Activated CD4-positive, alpha-beta T cell treated with anti-CD3 and anti-CD28 coated beads, Interleukin-2, amount 10 ng/mL, durations not matched to agents 24 days and 14 days (primary cell): ENCODE data around the gene LRRC1. TPM values are rescaled to one million over a fixed set of nuclear protein-coding genes. Genes with fewer than 3 reads are reported as not detected.
A peak's percentile ranks its signal among the peaks of the same experiment; 100 is the strongest.
"Not testable (repeated sequence)": the region's sequence is repeated elsewhere in the genome, so short reads cannot be mapped to it uniquely, and the experiment has no call there.

Experiments used
- DNase-seq: peaks from one replicate; pipeline ENCODE4 v3.0.0; 2022
- H3K27ac Mint-ChIP-seq: one replicate; pipeline ENCODE4 v1.8.0; 2022; ENCODE audit warnings: mild to moderate bottlenecking, mixed read lengths
- H3K27me3 Mint-ChIP-seq: one replicate; pipeline ENCODE4 v1.8.0; 2022; ENCODE audit warnings: mixed read lengths
- H3K36me3 Mint-ChIP-seq: one replicate; pipeline ENCODE4 v1.8.0; 2022; ENCODE audit warnings: low read depth, mild to moderate bottlenecking, mixed read lengths
- H3K4me1 Mint-ChIP-seq: one replicate; pipeline ENCODE4 v1.8.0; 2021; ENCODE audit warnings: mixed read lengths
- H3K4me3 Mint-ChIP-seq: one replicate; pipeline ENCODE4 v1.8.0; 2022; ENCODE audit warnings: mild to moderate bottlenecking, moderate library complexity, mixed read lengths
- H3K9me3 Mint-ChIP-seq: one replicate; pipeline ENCODE4 v1.8.0; 2021; ENCODE audit warnings: mixed read lengths
- intact Hi-C: fragments of 100-400 bp; cut with micrococcal nuclease; formaldehyde crosslinking; loops from one replicate; pipeline ENCODE4 v1.15.1; 2023
- total RNA-seq: library from RNA; stranded (reverse); gene quantifications from 2 replicates; pipeline ENCODE4 v1.2.3, GENCODE V29; 2022

The LRRC1 gene
- total RNA-seq, 1 donor from 2014 or later, result 2.7 TPM

DNA sequence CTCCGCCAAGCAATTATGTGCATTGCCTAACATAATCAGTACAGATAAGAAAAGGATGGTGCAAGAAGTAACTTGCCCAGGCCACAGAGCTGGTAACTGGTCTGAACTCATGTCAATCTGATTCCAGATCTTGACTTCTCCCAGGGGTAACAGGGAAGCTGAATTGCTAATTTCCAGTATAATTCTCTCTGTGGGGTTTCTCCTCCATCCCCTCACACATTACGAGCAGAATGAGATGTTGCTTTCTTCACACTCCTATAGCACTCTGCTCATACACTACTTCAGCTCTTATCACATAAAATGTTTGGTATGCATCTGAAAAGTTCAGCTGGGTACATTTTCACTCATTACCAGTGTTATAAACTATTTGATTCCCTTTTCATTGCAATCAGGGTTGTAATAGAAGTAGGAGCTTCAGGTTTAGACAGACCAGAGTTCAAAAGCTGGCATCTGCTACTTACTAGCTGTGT, 24.0 kb upstream of the LRRC1 start:
- no peak overlapping the region for H3K4me3 Mint-ChIP-seq
- H3K36me3 Mint-ChIP-seq, result no peaks in the 10 kb centered on the region
- no peak overlapping the region for H3K27ac Mint-ChIP-seq
- intact Hi-C loops, result no loop called here
- H3K4me1 Mint-ChIP-seq, result no peaks in the 10 kb centered on the region
- H3K9me3 Mint-ChIP-seq, result no peaks in the 10 kb centered on the region
- peaks cover 5% of the 10 kb centered on the region for H3K27me3 Mint-ChIP-seq
- no peak for DNase-seq

DNA sequence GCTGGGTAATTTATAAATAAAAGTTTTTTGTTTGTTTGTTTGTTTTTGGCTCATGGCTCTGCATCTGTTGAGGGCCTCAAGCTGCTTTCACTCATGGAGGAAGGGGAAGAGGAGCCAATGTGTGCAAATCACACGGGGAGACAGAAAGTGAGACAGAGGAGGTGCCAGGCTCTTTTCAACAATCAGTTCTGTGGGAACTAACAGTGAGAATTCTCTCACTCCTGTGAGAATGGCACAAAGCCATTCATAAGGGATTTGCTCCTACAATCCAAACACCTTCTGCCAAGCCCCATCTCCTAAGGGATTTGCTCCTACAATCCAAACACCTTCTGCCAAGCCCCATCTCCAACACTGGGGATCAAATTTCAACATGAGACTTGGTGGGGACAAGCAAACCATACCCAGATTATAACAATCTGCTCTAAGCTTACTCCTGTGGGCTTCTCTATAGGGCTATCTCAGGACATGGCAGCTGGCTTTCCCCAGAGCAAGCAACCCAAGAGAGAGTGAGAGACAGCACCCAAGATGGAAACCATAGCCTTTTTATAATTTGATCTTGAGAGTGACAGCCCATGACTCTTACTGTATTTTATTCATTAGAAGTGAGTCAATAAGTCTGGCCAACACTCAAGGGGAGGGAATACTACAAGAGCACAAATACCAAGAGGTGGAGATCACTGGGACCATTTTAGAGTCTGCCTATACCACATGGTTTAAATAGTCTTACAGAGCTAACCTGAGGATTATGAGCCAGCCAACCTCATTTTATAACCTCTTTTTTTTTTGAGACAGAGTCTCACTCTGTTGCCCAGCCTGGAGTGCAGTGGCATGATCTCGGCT, 22.8 kb upstream of the LRRC1 start:
- intact Hi-C loops, result no loop called here
- Mint-ChIP-seq H3K9me3 (no peaks in the 10 kb centered on the region), H3K36me3 (no peaks in the 10 kb centered on the region)

DNA sequence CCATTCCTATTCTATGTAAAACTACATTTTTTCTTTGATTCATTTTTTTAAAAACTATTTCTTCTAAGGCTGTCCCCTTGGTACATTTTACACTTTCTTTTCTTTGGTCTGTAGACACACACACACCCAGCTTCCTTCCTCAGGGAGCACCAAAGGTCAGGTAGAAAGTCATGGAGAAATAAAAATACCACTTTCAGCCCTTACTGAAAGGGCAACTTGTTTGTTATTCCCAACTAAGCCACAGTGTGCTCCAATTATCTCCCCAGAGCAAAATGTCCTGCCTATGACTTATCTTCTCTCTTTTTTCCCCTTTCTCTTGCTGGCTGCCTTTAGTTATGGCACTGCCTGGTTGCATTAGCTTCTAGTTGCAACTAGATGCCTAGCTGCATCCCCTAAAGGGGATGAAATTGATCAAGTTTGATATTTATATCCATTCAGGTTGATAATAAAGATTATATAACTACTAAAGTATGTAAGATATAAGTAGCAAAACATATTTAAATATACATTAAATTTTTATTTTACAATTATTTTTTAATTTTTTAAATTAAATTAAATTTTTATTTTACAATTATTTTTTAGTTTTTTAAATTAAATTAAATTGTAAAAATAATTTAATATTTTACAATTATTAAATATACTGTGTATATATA, 21.6 kb upstream of the LRRC1 start:
- Mint-ChIP-seq H3K4me3 (no peak overlapping the region), H3K27ac (no peak overlapping the region), H3K4me1 (no peaks in the 10 kb centered on the region), H3K27me3 (peaks cover 5% of the 10 kb centered on the region), H3K9me3 (no peaks in the 10 kb centered on the region), H3K36me3 (no peaks in the 10 kb centered on the region)
- no peak for DNase-seq
- intact Hi-C loops, result no loop called here

More for the DNA sequence above, 22.8 kb upstream of the LRRC1 start:
- no peaks in the 10 kb centered on the region for H3K4me1 Mint-ChIP-seq
- H3K27ac Mint-ChIP-seq, result no peak overlapping the region
- no peak overlapping the region for H3K4me3 Mint-ChIP-seq
- DNase-seq, result no peak
- peaks cover 5% of the 10 kb centered on the region for H3K27me3 Mint-ChIP-seq

DNA sequence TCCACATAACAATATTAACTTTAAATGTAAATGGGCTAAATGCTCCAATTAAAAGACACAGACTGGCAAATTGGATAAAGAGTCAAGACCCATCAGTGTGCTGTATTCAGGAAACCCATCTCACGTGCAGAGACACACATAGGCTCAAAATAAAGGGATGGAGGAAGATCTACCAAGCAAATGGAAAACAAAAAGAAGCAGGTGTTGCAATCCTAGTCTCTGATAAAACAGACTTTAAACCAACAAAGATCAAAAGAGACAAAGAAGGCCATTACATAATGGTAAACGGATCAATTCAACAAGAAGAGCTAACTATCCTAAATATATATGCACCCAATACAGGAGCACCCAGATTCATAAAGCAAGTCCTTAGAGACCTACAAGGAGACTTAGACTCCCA, 18.7 kb upstream of the LRRC1 start:
- H3K27ac Mint-ChIP-seq, H3K4me3 Mint-ChIP-seq, H3K36me3 Mint-ChIP-seq, intact Hi-C loops, H3K4me1 Mint-ChIP-seq, DNase-seq, H3K27me3 Mint-ChIP-seq, H3K9me3 Mint-ChIP-seq: not testable (repeated sequence)

DNA sequence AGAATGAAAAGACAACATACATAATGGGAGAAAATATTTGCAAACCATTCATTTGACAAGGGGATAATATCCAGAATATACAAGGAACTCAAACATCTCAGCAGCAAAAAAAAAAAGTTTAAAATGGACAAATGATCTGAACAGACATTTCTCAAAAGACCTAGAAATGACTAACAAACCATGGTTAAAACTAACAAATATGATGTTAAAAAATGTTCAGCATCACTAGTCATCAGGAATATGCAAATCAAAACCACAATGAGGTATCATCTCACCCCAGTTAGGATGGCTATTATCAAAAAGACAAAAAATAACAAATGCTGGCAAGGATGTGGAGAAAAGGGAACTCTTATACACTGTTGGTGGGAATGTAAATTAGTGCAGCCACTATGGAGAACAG, 9.8 kb upstream of the LRRC1 start:
- intact Hi-C loops, H3K27ac Mint-ChIP-seq, DNase-seq, H3K4me3 Mint-ChIP-seq, H3K36me3 Mint-ChIP-seq, H3K4me1 Mint-ChIP-seq: not testable (repeated sequence)
- Mint-ChIP-seq H3K27me3 (peaks cover 39% of the 10 kb centered on the region), H3K9me3 (peaks cover 16% of the 10 kb centered on the region)

DNA sequence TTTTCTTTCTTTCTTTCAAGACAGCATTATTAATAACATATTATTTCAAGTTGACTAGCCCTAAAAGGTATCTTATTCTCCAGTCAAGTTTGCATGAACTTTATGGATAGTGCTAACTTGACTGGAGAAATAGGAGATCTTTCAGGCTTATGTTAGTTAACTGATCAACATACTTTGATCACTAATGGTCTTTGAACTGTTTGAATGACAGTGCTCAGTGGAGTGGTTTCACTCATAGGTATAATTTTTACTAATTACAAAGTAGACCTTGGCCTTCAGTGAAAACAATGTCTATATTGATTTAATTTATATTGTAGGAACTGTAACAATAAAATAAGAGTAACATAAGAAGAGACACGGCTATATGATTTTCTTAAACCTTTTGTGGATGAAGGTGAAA, 8.0 kb upstream of the LRRC1 start:
- Mint-ChIP-seq H3K4me3 (no peak overlapping the region), H3K27ac (no peak overlapping the region), H3K36me3 (no peaks in the 10 kb centered on the region), H3K27me3 (peaks cover 51% of the 10 kb centered on the region), H3K4me1 (no peaks in the 10 kb centered on the region), H3K9me3 (peaks cover 17% of the 10 kb centered on the region)
- intact Hi-C loops, result no loop called here
- DNase-seq, result no peak

DNA sequence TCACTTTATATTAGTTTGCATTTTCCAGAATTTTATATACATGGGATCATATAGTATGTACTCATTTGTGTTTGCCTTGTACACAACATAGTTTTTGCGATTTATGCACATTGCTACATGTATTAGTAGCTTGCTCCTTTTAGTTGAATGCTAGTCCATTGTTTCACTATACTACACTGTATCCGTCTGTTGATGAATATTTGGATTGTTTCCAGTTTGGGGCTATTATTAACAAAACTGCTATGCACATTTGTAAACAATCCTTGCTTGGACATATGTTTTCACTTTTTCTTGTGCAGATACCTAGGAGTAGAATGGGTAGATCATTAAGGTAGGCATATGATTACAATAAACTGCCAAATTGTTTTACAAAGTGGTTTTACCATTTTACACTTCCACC, 3.9 kb upstream of the LRRC1 start:
- no peak overlapping the region for H3K27ac Mint-ChIP-seq
- peaks cover 14% of the 10 kb centered on the region for H3K9me3 Mint-ChIP-seq
- no peak overlapping the region for H3K4me3 Mint-ChIP-seq
- peaks cover 50% of the 10 kb centered on the region for H3K27me3 Mint-ChIP-seq
- H3K4me1 Mint-ChIP-seq, result peaks cover 18% of the 10 kb centered on the region
- intact Hi-C loops, result loop anchor here (10.0 kb wide), 1 partner anchor 154 kb away; no protein-coding TSS in a partner anchor
- no peaks in the 10 kb centered on the region for H3K36me3 Mint-ChIP-seq
- DNase-seq, result no peak

DNA sequence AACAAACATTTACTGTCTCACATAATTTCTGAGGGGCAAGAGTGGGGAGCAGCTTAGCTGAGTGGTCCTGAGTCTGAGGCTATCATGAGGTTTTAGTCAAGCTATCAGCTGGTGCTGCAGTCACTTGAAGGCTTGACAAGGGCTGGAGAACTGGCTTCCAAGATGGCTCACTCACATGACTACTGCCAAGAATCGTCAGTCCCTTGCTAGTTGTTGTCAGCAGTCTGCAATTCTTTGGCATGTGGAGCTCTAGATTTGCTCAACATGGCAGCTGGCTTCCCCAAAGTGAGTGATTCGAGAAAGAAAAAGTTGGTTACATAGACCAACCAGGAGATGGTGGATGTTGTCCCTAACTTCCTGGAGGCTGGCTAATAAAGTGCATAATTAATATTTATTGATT, 2.8 kb upstream of the LRRC1 start:
- H3K27ac Mint-ChIP-seq, result no peak overlapping the region
- peaks cover 57% of the 10 kb centered on the region for H3K27me3 Mint-ChIP-seq
- no peak overlapping the region for H3K4me3 Mint-ChIP-seq
- intact Hi-C loops, result loop anchor here (10.0 kb wide), 1 partner anchor 153 kb away; no protein-coding TSS in a partner anchor
- H3K36me3 Mint-ChIP-seq, result no peaks in the 10 kb centered on the region
- peaks cover 14% of the 10 kb centered on the region for H3K9me3 Mint-ChIP-seq
- peaks cover 25% of the 10 kb centered on the region for H3K4me1 Mint-ChIP-seq
- DNase-seq, result no peak

DNA sequence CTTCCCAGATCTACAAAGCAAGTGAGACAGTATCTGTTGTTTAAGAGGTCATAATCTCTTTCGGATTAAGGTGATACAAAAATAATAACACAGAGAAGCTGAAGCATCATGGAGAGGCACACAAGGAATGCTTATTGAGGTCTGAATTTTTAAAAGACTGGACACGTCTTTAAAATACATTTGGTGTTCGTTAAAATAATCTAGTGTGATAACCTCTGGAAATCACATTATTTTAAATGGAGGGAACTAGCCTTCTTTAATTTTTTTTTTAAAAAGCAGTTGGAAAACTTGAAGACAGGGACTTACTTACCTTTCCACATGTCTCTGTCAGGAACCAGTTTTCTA, 1.9 kb upstream of the LRRC1 start:
- no peak overlapping the region for H3K27ac Mint-ChIP-seq
- H3K4me3 Mint-ChIP-seq, result peak overlapping the region; percentile 98
- H3K9me3 Mint-ChIP-seq, result peaks cover 14% of the 10 kb centered on the region
- H3K4me1 Mint-ChIP-seq, result peaks cover 28% of the 10 kb centered on the region
- peaks cover 62% of the 10 kb centered on the region for H3K27me3 Mint-ChIP-seq
- no peaks in the 10 kb centered on the region for H3K36me3 Mint-ChIP-seq
- no peak for DNase-seq
- intact Hi-C loops, result loop anchor here (10.0 kb wide), 1 partner anchor 152 kb away; no protein-coding TSS in a partner anchor

DNA sequence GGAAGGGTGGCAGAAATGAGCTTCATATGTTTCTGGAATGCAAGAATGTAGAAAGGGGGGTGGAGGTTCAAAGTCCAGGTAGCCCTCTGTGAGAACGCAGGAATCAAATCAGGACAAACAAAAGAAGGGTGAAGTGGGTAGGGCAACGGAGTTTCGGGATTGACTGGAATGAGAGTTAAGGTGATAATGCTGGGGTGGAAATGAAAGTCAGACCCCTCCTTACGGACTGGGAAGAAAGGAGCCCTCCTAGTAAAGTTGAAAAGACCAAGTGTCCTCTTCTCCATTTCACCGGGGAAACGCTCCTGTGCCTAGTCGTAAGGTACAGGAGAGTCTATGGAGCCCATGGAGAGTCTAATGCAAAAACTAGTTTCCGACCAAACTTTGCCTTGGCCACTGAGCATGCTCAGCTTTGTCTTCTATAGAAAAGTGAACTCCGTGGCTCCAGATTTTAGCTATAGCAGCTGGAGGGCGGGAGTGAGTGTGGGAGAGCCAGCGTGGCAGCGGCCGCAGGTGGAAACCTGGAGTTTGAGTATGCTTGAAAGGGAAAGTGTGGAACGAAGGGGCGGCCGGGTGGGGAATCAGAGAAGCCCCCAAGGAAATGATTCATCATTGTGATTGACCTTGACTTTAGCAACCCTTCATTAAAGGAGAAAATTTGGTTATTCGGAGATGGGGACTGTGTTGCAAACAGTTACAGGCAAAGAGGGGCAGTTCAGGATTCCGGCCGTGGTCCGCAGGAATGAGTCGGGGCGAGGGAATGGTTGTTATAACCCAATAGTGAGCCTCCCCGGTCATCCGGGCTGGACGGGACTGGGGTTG, 1.3 kb upstream of the LRRC1 start:
- intact Hi-C loops, result loop anchor here (1.0 to 10.0 kb wide), 4 partner anchors 59 to 729 kb away; partner anchors contain the start of genes FBXO9 and GCLC
- H3K4me1 Mint-ChIP-seq, result peaks cover 28% of the 10 kb centered on the region
- H3K36me3 Mint-ChIP-seq, result no peaks in the 10 kb centered on the region
- peak overlapping the region; percentile 98 for H3K4me3 Mint-ChIP-seq
- H3K27ac Mint-ChIP-seq, result peak overlapping the region; percentile 92
- peaks cover 13% of the 10 kb centered on the region for H3K9me3 Mint-ChIP-seq
- peak; percentile 82 for DNase-seq
- H3K27me3 Mint-ChIP-seq, result peaks cover 60% of the 10 kb centered on the region

DNA sequence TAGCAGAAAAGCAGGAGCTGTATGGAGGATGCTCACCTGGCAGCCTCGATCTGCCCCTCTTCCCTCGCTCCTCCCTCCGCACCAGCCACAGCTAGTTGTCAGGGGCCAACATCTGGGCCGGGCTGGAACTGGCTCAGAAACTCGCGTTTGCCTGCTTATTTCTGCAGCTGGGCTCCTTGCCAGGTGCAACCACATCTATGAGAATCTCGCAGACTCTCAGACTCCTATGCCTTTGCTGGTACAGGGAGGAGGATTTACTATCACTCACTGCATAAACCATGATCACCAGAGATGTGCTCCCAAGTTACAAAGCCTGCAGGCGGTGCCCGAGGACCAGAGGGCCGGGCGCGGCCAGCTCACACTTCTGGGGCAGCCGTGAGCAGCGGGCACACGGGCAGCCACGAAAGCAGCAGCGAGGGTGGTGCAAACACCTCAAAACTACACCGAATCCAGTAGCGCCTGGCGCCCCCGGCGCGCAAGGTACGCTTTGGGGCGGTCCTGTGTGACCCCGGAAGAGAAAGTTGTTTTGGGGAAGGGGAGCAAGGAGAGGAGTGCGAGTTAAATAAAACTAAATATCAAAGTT, 577 bp upstream of the LRRC1 start:
- H3K4me1 Mint-ChIP-seq, result peaks cover 28% of the 10 kb centered on the region
- H3K36me3 Mint-ChIP-seq, result no peaks in the 10 kb centered on the region
- peak overlapping the region; percentile 98 for H3K4me3 Mint-ChIP-seq
- DNase-seq, result no peak
- H3K27me3 Mint-ChIP-seq, result peaks cover 55% of the 10 kb centered on the region
- intact Hi-C loops, result loop anchor here (1.0 to 10.0 kb wide), 4 partner anchors 59 to 729 kb away; partner anchors contain the start of genes FBXO9 and GCLC
- peak overlapping the region; percentile 92 for H3K27ac Mint-ChIP-seq
- peaks cover 9% of the 10 kb centered on the region for H3K9me3 Mint-ChIP-seq

DNA sequence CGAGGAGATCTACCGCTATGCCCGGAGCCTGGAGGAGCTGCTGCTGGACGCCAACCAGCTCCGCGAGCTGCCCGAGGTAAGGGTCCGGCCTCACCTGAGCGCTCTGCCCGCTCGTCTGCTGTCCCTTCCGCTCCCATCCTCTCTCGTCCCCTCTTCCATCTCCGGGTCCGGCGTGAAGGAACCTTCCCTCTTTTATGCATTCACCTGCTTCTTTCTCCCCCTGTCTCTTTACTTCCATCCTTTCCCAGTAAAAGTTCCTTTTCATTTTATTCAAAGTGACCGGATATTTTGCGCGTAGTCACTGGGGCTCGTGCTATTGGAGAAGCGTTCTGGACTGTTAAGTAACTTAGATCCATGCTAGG, 516 bp downstream of the LRRC1 start:
- peak overlapping the region; percentile 72 for H3K27ac Mint-ChIP-seq
- peak overlapping the region; percentile 98 for H3K4me3 Mint-ChIP-seq
- intact Hi-C loops, result loop anchor here (2.0 to 10.0 kb wide), 4 partner anchors 61 to 731 kb away; partner anchors contain the start of gene FBXO9

More for the DNA sequence above, 516 bp downstream of the LRRC1 start:
- Mint-ChIP-seq H3K9me3 (peaks cover 9% of the 10 kb centered on the region), H3K36me3 (no peaks in the 10 kb centered on the region), H3K4me1 (peaks cover 28% of the 10 kb centered on the region), H3K27me3 (peaks cover 50% of the 10 kb centered on the region)
- DNase-seq, result no peak
